ENCODE data around the gene SLC2A5. TPM values are rescaled to one million over a fixed set of nuclear protein-coding genes. Genes with fewer than 3 reads are reported as not detected.

The SLC2A5 gene
- total RNA-seq, 1 experiment from 2014 or later, result not detected

DNA sequence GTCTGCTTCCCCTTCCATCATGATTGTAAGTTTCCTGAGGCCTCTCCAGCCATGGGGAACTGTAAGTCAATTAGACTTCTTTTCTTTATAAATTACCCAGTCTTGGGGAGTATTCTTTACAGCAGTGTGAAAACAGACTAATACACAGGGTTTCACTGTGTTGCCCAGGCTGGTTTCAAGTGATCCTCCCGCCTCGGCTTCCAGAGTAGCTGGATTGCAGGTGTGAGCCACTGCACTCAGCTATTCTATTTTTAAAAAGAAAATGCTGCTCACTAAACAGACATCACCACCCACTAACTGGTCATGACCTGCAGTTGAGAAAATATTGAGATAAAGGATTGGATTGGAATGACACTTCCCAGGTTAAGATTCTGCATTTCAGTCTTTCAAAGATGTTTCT is 22.4 kb downstream of the SLC2A5 start:
- H3K79me2 ChIP-seq (ENCODE audit: low read length), result no peaks in the 10 kb centered on the region
- ChIA-PET POLR2A (ENCODE audit: unreplicated experiment) (no interaction called here), CTCF (no interaction called here)
- H3K4me2 ChIP-seq (ENCODE audit: low read length), result no peak overlapping the region
- intact Hi-C loops (cut with micrococcal nuclease), result no loop called here
- no peak overlapping the region for H3K4me3 ChIP-seq (ENCODE audit: low read length)
- H3F3A ChIP-seq (ENCODE audit: low read length, unreplicated experiment), result no peaks in the 10 kb centered on the region
- no peaks in the 10 kb centered on the region for H3K27me3 ChIP-seq (ENCODE audit: low read length)
- H3K36me3 ChIP-seq (ENCODE audit: low read depth, low read length), result no peaks in the 10 kb centered on the region
- H4K20me1 ChIP-seq (ENCODE audit: low read length), result no peaks in the 10 kb centered on the region
- no peak overlapping the region for H2AFZ ChIP-seq (ENCODE audit: low read length)
- BruUV-seq (replicated peaks), result no TSS peak
- no peak overlapping the region for H3K27ac ChIP-seq (ENCODE audit: low read length)
- H3K9ac ChIP-seq (ENCODE audit: low read length), result no peak overlapping the region
- H3K9me2 ChIP-seq (replicated peaks; ENCODE audit: low read length), result no peaks in the 10 kb centered on the region
- ATAC-seq (no peak), DNase-seq (no peak)
- TF ChIP-seq EZH2phosphoT487 (IDR thresholded peaks at IDR 0.05; ENCODE audit: borderline replicate concordance, low read length) (no peak), EZH2 (IDR thresholded peaks at IDR 0.05; ENCODE audit: low read length, unreplicated experiment) (no peak)
- TF ChIP-seq, protein P1, sequence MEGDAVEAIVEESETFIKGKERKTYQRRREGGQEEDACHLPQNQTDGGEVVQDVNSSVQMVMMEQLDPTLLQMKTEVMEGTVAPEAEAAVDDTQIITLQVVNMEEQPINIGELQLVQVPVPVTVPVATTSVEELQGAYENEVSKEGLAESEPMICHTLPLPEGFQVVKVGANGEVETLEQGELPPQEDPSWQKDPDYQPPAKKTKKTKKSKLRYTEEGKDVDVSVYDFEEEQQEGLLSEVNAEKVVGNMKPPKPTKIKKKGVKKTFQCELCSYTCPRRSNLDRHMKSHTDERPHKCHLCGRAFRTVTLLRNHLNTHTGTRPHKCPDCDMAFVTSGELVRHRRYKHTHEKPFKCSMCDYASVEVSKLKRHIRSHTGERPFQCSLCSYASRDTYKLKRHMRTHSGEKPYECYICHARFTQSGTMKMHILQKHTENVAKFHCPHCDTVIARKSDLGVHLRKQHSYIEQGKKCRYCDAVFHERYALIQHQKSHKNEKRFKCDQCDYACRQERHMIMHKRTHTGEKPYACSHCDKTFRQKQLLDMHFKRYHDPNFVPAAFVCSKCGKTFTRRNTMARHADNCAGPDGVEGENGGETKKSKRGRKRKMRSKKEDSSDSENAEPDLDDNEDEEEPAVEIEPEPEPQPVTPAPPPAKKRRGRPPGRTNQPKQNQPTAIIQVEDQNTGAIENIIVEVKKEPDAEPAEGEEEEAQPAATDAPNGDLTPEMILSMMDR (conservative IDR thresholded peaks at IDR 0.05; ENCODE audit: low read depth, low read length), result no peak
- H3K9me3 ChIP-seq (ENCODE audit: low read length), result no peaks in the 10 kb centered on the region
- no peaks in the 10 kb centered on the region for H3K4me1 ChIP-seq (ENCODE audit: insufficient read depth, low read length)

DNA sequence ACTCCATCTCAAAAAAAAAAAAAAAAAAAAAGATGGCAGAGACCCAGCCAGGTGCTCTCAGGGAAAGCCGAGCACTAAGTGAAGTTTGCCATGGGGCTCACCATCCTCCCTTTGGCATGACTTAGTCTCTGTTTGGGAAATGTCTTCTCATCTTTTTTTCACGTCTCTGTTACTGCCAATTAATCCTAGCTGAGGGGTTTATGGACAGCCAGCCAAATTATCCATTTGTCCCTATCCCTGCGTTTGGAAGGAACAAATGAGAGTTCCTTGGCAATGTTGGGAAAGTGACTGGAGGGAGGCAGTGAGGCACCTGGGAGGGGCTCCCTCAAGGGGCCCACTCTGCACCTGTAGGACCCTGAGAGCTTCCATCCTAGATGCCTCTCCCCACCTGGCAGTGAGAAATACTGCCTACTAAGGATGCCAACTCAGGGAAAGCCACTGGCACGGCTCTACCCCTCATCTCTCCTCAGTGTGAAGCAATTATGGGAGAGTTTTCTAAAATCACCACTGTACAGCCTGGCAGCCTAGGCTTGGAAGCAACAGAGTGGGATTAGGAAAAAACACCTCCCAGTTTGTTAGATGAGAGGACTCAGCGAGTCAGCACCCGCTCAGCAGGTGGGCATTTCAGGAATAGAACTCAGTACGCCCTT is 23.4 kb downstream of the SLC2A5 start:
- ChIA-PET POLR2A (ENCODE audit: unreplicated experiment) (no interaction called here), CTCF (no interaction called here)
- Histone ChIP-seq H3K27ac (ENCODE audit: low read length) (no peak overlapping the region), H2AFZ (ENCODE audit: low read length) (no peak overlapping the region), H3K9me3 (ENCODE audit: low read length) (no peaks in the 10 kb centered on the region), H3K36me3 (ENCODE audit: low read depth, low read length) (no peaks in the 10 kb centered on the region), H3K9me2 (replicated peaks; ENCODE audit: low read length) (no peaks in the 10 kb centered on the region), H3K79me2 (ENCODE audit: low read length) (no peaks in the 10 kb centered on the region), H3K4me1 (ENCODE audit: insufficient read depth, low read length) (no peaks in the 10 kb centered on the region), H3K9ac (ENCODE audit: low read length) (no peak overlapping the region), H3K27me3 (ENCODE audit: low read length) (no peaks in the 10 kb centered on the region), H3K4me2 (ENCODE audit: low read length) (no peak overlapping the region), H4K20me1 (ENCODE audit: low read length) (no peaks in the 10 kb centered on the region), H3F3A (ENCODE audit: low read length, unreplicated experiment) (no peaks in the 10 kb centered on the region), H3K4me3 (ENCODE audit: low read length) (no peak overlapping the region)
- DNase-seq (no peak), ATAC-seq (no peak)
- intact Hi-C loops (cut with micrococcal nuclease), result no loop called here
- TF ChIP-seq EZH2phosphoT487 (IDR thresholded peaks at IDR 0.05; ENCODE audit: borderline replicate concordance, low read length) (no peak), EZH2 (IDR thresholded peaks at IDR 0.05; ENCODE audit: low read length, unreplicated experiment) (no peak)
- TF ChIP-seq, protein P1 (conservative IDR thresholded peaks at IDR 0.05; ENCODE audit: low read depth, low read length), result no peak
- BruUV-seq (replicated peaks), result no TSS peak

DNA sequence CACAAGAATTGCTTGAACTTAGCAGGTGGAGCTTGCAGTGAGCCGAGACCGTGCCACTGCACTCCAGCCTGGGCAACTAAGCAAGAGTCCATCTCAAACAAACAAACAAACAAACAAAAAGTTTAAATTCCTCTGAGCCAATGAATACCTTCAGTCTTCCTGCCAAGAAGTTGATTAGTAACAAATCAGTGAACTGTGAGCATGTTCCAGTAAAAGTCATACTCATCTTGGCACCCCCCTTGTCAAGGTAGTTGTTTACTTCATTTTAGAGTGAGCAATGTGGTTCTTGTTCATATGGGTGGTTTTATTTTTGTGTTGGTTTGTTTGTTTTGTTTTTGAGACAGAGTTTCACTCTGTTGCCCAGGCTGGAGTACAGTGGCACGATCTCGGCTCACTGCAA is 25.2 kb downstream of the SLC2A5 start:
- ChIA-PET POLR2A (ENCODE audit: unreplicated experiment) (no interaction called here), CTCF (no interaction called here)
- H3F3A ChIP-seq (ENCODE audit: low read length, unreplicated experiment), result no peaks in the 10 kb centered on the region

More for the DNA sequence above, 25.2 kb downstream of the SLC2A5 start:
- no peak overlapping the region for H2AFZ ChIP-seq (ENCODE audit: low read length)
- H3K9me3 ChIP-seq (ENCODE audit: low read length), result no peaks in the 10 kb centered on the region
- no peaks in the 10 kb centered on the region for H3K36me3 ChIP-seq (ENCODE audit: low read depth, low read length)
- H3K9me2 ChIP-seq (replicated peaks; ENCODE audit: low read length), result no peaks in the 10 kb centered on the region
- intact Hi-C loops (cut with micrococcal nuclease), result no loop called here
- no peak overlapping the region for H3K4me2 ChIP-seq (ENCODE audit: low read length)
- no peak for TF ChIP-seq EZH2phosphoT487 (IDR thresholded peaks at IDR 0.05; ENCODE audit: borderline replicate concordance, low read length)
- TF ChIP-seq, protein P1 (conservative IDR thresholded peaks at IDR 0.05; ENCODE audit: low read depth, low read length), result no peak
- TF ChIP-seq EZH2 (IDR thresholded peaks at IDR 0.05; ENCODE audit: low read length, unreplicated experiment), result no peak
- no peaks in the 10 kb centered on the region for H4K20me1 ChIP-seq (ENCODE audit: low read length)
- DNase-seq (no peak), ATAC-seq (no peak)
- H3K9ac ChIP-seq (ENCODE audit: low read length), result no peak overlapping the region
- no peaks in the 10 kb centered on the region for H3K27me3 ChIP-seq (ENCODE audit: low read length)
- H3K4me3 ChIP-seq (ENCODE audit: low read length), result no peak overlapping the region
- H3K79me2 ChIP-seq (ENCODE audit: low read length), result no peaks in the 10 kb centered on the region
- no peaks in the 10 kb centered on the region for H3K4me1 ChIP-seq (ENCODE audit: insufficient read depth, low read length)
- no peak overlapping the region for H3K27ac ChIP-seq (ENCODE audit: low read length)
- BruUV-seq (replicated peaks), result no TSS peak

Measured in PC-3 (cell line).